IgD-negative memory B cell (primary cell): ENCODE measurements around the gene NDUFAF8. TPM values are rescaled to one million over a fixed set of nuclear protein-coding genes. Genes with fewer than 3 reads are reported as not detected.

Source experiments
- H3K27ac Mint-ChIP-seq, 3 donors: one replicate each; pipeline ENCODE4 v1.8.0; 2020 to 2022; ENCODE audit warnings: mild to moderate bottlenecking in 3 of 3, mixed read lengths in 3 of 3, moderate library complexity in 1 of 3
- H3K27me3 Mint-ChIP-seq: one replicate; pipeline ENCODE4 v1.8.0; 2021; ENCODE audit warnings: mixed read lengths
- H3K36me3 Mint-ChIP-seq: one replicate; pipeline ENCODE4 v1.8.0; 2020; ENCODE audit warnings: mild to moderate bottlenecking, mixed read lengths
- H3K4me1 Mint-ChIP-seq, 3 donors: one replicate each; pipeline ENCODE4 v1.8.0; 2020 to 2022; ENCODE audit warnings: mixed read lengths in 3 of 3, mild to moderate bottlenecking in 1 of 3
- H3K4me3 Mint-ChIP-seq, 4 donors: one replicate each; pipeline ENCODE4 v1.8.0; 2020 to 2022; ENCODE audit warnings: mild to moderate bottlenecking in 4 of 4, mixed read lengths in 4 of 4, moderate library complexity in 3 of 4
- H3K9me3 Mint-ChIP-seq, 3 donors: one replicate each; pipeline ENCODE4 v1.8.0; 2020 to 2021; ENCODE audit warnings: mixed read lengths in 3 of 3, mild to moderate bottlenecking in 1 of 3
- polyA plus RNA-seq: library from polyadenylated mRNA; unstranded; fragments of 300-500 nt; fragmentation: Illumina TruSeq; gene quantifications from one replicate; pipeline ENCODE4 v1.2.3, GENCODE V29; 2021

Gene NDUFAF8
- polyA plus RNA-seq, 1 donor from 2014 or later, result 91.8 TPM

GRCh38 chr17:81228420-81228819 is 10.7 kb upstream of the NDUFAF8 start:
- Mint-ChIP-seq H3K36me3 (peaks cover 3% of the 10 kb centered on the region), H3K9me3 (no peaks in the 10 kb centered on the region), H3K27ac (peak overlapping the region; percentile 69 to 91 (median 89)), H3K27me3 (no peaks in the 10 kb centered on the region), H3K4me3 (peak overlapping the region in 3 of 4 donors; percentile 59 to 82 (median 79)), H3K4me1 (peaks cover 24 to 29% (median 24%) of the 10 kb centered on the region in 3 donors)

GRCh38 chr17:81228834-81229665 is 10.1 kb upstream of the NDUFAF8 start:
- Mint-ChIP-seq H3K4me3 (peak overlapping the region in 2 of 4 donors; percentile 59 to 79), H3K36me3 (peaks cover 3% of the 10 kb centered on the region), H3K27me3 (no peaks in the 10 kb centered on the region), H3K4me1 (peaks cover 18 to 22% (median 20%) of the 10 kb centered on the region in 3 donors), H3K9me3 (no peaks in the 10 kb centered on the region), H3K27ac (peak overlapping the region; percentile 69 to 91 (median 80))

- H3K27me3 Mint-ChIP-seq, result no peaks in the 10 kb centered on the region
- peaks cover 3% of the 10 kb centered on the region for H3K36me3 Mint-ChIP-seq
- H3K4me1 Mint-ChIP-seq, result peaks cover 17 to 22% (median 19%) of the 10 kb centered on the region in 3 donors
- H3K27ac Mint-ChIP-seq, result peak overlapping the region in 2 of 3 donors; percentile 52 to 80
- no peaks in the 10 kb centered on the region for H3K9me3 Mint-ChIP-seq
- H3K4me3 Mint-ChIP-seq, result no peak overlapping the region
These were observed 9.5 kb upstream of the NDUFAF8 start for GRCh38 chr17:81229666-81229920.

GRCh38 chr17:81230043-81230820 is 8.9 kb upstream of the NDUFAF8 start:
- H3K36me3 Mint-ChIP-seq, result peaks cover 6% of the 10 kb centered on the region
- H3K4me1 Mint-ChIP-seq, result peaks cover 21 to 25% (median 22%) of the 10 kb centered on the region in 3 donors
- H3K4me3 Mint-ChIP-seq, result peak overlapping the region in 1 of 4 donors; percentile 32
- H3K27me3 Mint-ChIP-seq, result no peaks in the 10 kb centered on the region
- no peaks in the 10 kb centered on the region for H3K9me3 Mint-ChIP-seq
- peak overlapping the region; percentile 5 to 80 (median 52) for H3K27ac Mint-ChIP-seq

GRCh38 chr17:81231121-81231645 is 7.9 kb upstream of the NDUFAF8 start:
- H3K27ac Mint-ChIP-seq, result no peak overlapping the region
- no peaks in the 10 kb centered on the region for H3K9me3 Mint-ChIP-seq
- peaks cover 17 to 25% (median 22%) of the 10 kb centered on the region in 3 donors for H3K4me1 Mint-ChIP-seq
- H3K36me3 Mint-ChIP-seq, result peaks cover 6% of the 10 kb centered on the region
- H3K27me3 Mint-ChIP-seq, result no peaks in the 10 kb centered on the region
- H3K4me3 Mint-ChIP-seq, result no peak overlapping the region

- no peaks in the 10 kb centered on the region for H3K9me3 Mint-ChIP-seq
- no peak overlapping the region for H3K4me3 Mint-ChIP-seq
These were observed 7.1 kb upstream of the NDUFAF8 start for GRCh38 chr17:81231766-81232581.

GRCh38 chr17:81232616-81233241 is 6.4 kb upstream of the NDUFAF8 start:
- no peak overlapping the region for H3K4me3 Mint-ChIP-seq
- H3K27me3 Mint-ChIP-seq, result no peaks in the 10 kb centered on the region
- H3K9me3 Mint-ChIP-seq, result no peaks in the 10 kb centered on the region
- peaks cover 16 to 29% (median 21%) of the 10 kb centered on the region in 3 donors for H3K4me1 Mint-ChIP-seq
- H3K36me3 Mint-ChIP-seq, result peaks cover 6% of the 10 kb centered on the region
- H3K27ac Mint-ChIP-seq, result no peak overlapping the region

More at GRCh38 chr17:81231766-81232581, 7.1 kb upstream of the NDUFAF8 start:
- peaks cover 17 to 25% (median 22%) of the 10 kb centered on the region in 3 donors for H3K4me1 Mint-ChIP-seq
- H3K27me3 Mint-ChIP-seq, result no peaks in the 10 kb centered on the region
- peaks cover 6% of the 10 kb centered on the region for H3K36me3 Mint-ChIP-seq
- H3K27ac Mint-ChIP-seq, result no peak overlapping the region

- Mint-ChIP-seq H3K27ac (no peak overlapping the region), H3K4me1 (peaks cover 16 to 26% (median 18%) of the 10 kb centered on the region in 3 donors), H3K4me3 (no peak overlapping the region), H3K36me3 (peaks cover 6% of the 10 kb centered on the region), H3K9me3 (no peaks in the 10 kb centered on the region), H3K27me3 (no peaks in the 10 kb centered on the region)
These were observed 5.8 kb upstream of the NDUFAF8 start for GRCh38 chr17:81233316-81233715.

GRCh38 chr17:81233811-81234505 is 5.2 kb upstream of the NDUFAF8 start:
- Mint-ChIP-seq H3K4me3 (no peak overlapping the region), H3K4me1 (peaks cover 13 to 22% (median 15%) of the 10 kb centered on the region in 3 donors), H3K27ac (no peak overlapping the region), H3K9me3 (no peaks in the 10 kb centered on the region), H3K27me3 (no peaks in the 10 kb centered on the region), H3K36me3 (peaks cover 6% of the 10 kb centered on the region)

- Mint-ChIP-seq H3K4me3 (peak overlapping the region in 1 of 4 donors; percentile 40), H3K4me1 (peaks cover 15 to 23% (median 18%) of the 10 kb centered on the region in 3 donors), H3K36me3 (peaks cover 6% of the 10 kb centered on the region), H3K27ac (no peak overlapping the region), H3K27me3 (no peaks in the 10 kb centered on the region), H3K9me3 (no peaks in the 10 kb centered on the region)
These were observed 4.6 kb upstream of the NDUFAF8 start for GRCh38 chr17:81234506-81234855.

GRCh38 chr17:81234940-81235821 is 3.9 kb upstream of the NDUFAF8 start:
- Mint-ChIP-seq H3K27me3 (no peaks in the 10 kb centered on the region), H3K27ac (peak overlapping the region in 1 of 3 donors; percentile 3), H3K36me3 (peaks cover 3% of the 10 kb centered on the region), H3K4me1 (peaks cover 14 to 21% (median 17%) of the 10 kb centered on the region in 3 donors), H3K9me3 (no peaks in the 10 kb centered on the region), H3K4me3 (peak overlapping the region in 1 of 4 donors; percentile 50)

GRCh38 chr17:81235822-81236740 is 3.0 kb upstream of the NDUFAF8 start:
- Mint-ChIP-seq H3K36me3 (peaks cover 3% of the 10 kb centered on the region), H3K27ac (no peak overlapping the region), H3K4me3 (peak overlapping the region in 2 of 4 donors; percentile 49 to 96), H3K4me1 (peaks cover 16 to 23% (median 18%) of the 10 kb centered on the region in 3 donors), H3K27me3 (no peaks in the 10 kb centered on the region), H3K9me3 (no peaks in the 10 kb centered on the region)
